Head of caudate nucleus (tissue), 42 donors: Measurements from ENCODE around the gene SORL1.
"Not testable (repeated sequence)": the region's sequence is repeated elsewhere in the genome, so short reads cannot be mapped to it uniquely, and the experiment has no call there.

ENCODE experiments used
- DNase-seq, 42 donors: peaks; one replicate each; pipeline versions ENCODE4 v3.0.0 to v3.0.0-alpha.2; 2020 to 2021; ENCODE audit warnings: mixed read lengths in 7 of 42
- intact Hi-C: fragments of 100-400 bp; cut with DNase I; formaldehyde crosslinking; loops from one replicate; pipeline ENCODE4 v1.15.0; 2022

Gene SORL1

DNA sequence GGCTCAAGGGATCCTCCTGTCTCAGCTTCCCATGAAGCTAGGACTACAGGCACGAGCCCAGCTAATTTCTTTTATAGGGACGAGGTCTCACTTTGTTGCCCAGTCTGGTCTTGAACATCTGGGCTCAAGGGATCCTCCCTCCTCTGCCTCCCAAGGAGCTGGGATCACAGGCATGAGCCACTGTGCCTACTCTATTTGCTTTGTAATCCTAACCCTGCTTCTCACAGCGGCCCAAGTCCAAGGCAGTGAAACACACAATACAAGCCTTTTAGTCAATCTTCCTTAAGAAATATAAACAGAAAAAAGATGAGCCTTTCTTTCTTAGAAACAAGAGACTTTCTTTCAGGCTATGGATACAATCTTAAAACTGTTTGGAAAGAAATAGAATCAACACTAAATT is 115.9 kb downstream of the SORL1 start:
- intact Hi-C loops, result no loop called here
- no peak for DNase-seq

DNA sequence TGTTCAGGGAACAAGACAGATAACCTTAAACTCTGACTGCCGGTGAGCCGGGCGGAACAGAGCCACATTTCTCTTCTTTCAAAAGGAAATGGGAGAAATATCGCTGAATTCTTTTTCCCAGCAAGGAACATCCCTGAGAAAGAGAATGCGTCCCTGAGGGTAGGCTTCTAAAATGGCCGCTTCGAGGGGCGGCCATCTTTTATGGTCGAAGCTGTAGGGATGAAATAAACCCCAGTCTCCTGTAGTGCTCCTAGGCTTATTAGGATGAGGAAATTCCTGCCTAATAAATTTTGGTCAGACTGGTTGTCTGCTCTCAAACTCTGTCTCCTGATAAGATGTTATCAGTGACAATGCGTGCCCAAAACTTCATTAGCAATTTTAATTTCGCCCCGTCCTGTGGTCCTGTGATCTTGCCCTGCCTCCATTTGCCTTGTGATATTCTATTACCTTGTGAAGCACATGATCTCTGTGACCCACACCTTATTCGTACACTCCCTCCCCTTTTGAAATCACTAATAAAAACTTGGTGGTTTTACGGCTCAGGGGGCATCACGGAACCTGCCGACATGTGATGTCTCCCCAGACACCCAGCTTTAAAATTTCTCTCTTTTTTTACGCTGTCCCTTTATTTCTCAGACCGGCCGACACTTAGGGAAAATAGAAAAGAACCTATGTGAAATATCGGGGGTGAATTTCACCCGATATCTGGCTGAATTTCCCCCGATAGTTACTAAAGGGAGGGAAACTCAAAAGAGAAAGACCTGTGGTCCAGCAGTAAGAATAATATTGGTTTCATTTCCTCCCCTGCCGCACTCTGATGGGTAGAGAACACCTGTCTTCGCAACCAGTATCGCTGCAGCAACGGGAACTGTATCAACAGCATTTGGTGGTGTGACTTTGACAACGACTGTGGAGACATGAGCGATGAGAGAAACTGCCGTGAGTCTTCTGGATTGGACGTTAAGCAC is 117.5 kb downstream of the SORL1 start:
- DNase-seq, intact Hi-C loops: not testable (repeated sequence)

- intact Hi-C loops, result no loop called here
- no peak for DNase-seq
Observed at GRCh38 chr11:121570453-121570852, 118.3 kb downstream of the SORL1 start.

DNA sequence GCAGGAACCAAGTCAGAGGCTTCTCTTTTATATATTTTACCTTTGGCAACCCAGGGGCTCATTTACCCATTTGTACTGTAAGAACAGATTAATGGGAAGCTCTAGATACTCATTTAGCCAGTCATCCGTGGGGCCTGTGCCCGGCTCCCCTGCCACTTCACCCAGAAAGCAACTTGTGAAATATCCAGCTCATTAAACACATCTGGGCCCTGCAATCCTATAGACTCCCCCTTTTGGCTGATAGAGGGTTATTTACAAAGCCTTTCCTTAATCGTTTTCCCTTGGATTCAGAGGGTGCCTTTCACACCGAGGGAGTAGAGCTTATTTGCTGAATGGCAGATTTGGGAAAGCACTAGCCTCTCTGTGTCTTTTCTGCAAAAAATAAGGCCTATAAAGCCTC is 119.4 kb downstream of the SORL1 start:
- intact Hi-C loops, result no loop called here

GRCh38 chr11:121572571-121573059 is 120.5 kb downstream of the SORL1 start:
- intact Hi-C loops, result no loop called here
- DNase-seq, result peak in 41 of 42 donors; percentile 17 to 80 (median 63)

More for the DNA sequence above, 119.4 kb downstream of the SORL1 start:
- DNase-seq, result no peak

GRCh38 chr11:121574801-121575200 is 122.7 kb downstream of the SORL1 start:
- DNase-seq, result no peak
- intact Hi-C loops, result no loop called here

DNA sequence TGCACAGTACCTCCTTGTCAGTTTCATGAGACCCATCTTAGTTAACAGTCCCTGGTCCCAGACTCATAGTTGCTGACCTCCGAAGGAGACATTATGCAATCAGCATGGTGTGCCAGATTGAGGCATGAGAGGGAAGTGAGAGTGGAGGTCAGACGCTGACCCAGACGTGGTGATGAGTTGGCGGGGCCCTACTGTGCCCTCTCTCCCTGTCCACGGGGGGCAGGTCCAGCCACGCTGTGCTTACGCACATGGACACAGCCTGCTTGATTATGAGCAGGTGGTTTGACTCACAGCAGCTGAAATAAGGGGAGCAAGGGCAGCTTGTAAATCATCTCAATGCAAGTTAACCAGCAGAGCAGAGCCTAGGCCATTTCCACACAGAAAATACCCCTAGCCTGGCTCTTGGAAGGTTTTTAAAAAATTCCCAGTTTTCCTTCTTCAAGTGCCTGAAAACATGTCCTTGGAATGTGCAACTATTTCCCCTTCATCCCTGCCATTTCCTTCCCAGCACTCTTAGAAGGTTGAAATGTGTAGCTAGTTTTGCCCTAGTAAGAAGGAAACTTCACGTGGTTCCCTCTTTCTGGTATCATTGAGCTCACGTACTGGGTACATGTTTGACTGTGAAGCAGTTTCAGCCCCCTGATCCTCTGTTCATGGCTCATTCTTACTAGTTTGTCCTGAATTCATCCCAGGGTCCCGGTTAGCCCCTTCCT is 123.3 kb downstream of the SORL1 start:
- intact Hi-C loops, result no loop called here
- peak in 41 of 42 donors; percentile 11 to 86 (median 60) for DNase-seq

GRCh38 chr11:121575963-121576290 is 123.8 kb downstream of the SORL1 start:
- no peak for DNase-seq
- intact Hi-C loops, result no loop called here

DNA sequence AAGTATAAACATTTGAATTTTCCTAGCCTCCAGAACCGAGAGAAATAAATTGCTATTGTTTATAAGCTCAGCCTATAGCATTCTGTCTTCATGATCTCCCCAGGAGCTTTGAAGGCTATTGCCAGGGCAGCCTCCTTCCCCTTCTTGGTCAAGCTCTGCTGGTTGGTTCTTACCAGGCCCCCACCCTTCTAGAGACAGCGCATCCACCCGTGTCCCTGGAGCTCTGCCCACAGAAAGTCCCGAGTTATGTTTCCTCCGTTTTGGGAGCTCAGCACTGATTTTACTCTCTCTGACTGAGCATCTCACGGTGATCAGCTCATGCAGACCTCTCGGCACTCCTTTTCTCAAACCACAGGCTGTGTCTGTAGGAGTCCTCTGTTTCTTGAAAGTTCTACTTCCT is 124.4 kb downstream of the SORL1 start:
- intact Hi-C loops, result no loop called here
- peak in 18 of 42 donors; percentile 12 to 61 (median 42) for DNase-seq

- DNase-seq, result no peak
- intact Hi-C loops, result no loop called here
Observed at GRCh38 chr11:121577106-121577848, 125.2 kb downstream of the SORL1 start.

- DNase-seq, result peak in 2 of 42 donors; percentile 14 to 21
- intact Hi-C loops, result no loop called here
Observed at GRCh38 chr11:121578251-121578976, 126.3 kb downstream of the SORL1 start.

DNA sequence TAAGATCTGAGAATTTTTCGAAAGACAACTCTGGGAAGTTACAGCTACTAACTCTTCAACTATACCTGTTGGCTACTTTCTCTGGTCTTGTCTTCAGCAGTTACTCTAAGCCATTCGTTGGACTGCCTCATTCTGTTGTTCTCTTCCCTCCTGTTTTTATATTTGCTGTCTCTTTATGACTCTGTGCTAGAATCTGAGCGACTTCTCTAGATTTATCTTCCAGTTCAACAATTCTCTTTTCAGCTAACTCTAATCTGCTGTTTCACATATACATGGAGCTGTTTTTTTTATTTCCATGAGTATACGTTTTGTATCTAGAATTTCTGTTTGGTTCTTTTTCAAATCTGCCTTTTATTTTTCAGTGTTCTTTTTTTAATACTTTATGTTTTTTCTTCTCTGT is 128.0 kb downstream of the SORL1 start:
- DNase-seq, result no peak
- intact Hi-C loops, result no loop called here

DNA sequence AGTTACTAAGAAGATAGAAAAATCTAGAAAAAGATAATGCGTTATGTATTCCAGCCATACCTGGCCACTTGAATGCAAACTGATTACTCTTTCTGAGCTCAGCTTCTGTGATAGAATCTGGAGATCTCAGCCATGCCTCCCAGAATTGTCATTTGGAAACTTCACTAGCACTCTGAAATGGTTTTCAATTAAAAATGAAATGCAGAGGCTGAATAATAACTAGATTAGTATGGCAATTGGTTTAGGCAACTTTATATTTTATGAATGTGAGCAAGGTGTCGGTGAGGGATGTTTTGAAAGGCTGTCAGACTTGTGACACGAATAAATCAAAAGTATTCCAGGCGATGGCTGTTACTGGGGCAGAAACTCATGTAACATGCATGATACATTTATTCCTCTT is 129.5 kb downstream of the SORL1 start:
- intact Hi-C loops, result no loop called here

DNA sequence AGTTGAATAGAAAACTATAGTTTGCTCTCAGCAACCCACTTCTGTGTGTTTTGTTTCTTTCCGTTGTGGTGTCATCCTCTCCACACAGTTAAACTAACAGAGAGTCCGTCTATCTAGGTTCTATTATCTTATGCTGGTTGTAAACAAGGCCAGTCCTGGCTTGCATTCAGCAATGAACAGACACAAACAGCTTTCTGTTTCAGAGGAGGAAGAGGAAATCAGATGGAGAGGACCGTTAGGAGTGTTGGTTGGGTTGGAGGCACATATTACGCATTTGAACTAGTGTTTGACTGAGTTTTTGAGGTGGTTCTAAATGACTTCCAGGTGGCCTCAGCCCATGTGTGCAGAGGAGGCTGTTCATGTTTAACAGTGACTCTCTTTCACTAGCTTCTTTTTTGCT is 130.2 kb downstream of the SORL1 start:
- intact Hi-C loops, result no loop called here
- DNase-seq, result no peak

More for the DNA sequence above, 129.5 kb downstream of the SORL1 start:
- DNase-seq, result no peak

- intact Hi-C loops, result no loop called here
Observed at GRCh38 chr11:121583825-121584224, 131.7 kb downstream of the SORL1 start.

GRCh38 chr11:121586750-121587149 is 134.6 kb downstream of the SORL1 start:
- intact Hi-C loops, result no loop called here
- no peak for DNase-seq

More at GRCh38 chr11:121583825-121584224, 131.7 kb downstream of the SORL1 start:
- DNase-seq, result no peak

DNA sequence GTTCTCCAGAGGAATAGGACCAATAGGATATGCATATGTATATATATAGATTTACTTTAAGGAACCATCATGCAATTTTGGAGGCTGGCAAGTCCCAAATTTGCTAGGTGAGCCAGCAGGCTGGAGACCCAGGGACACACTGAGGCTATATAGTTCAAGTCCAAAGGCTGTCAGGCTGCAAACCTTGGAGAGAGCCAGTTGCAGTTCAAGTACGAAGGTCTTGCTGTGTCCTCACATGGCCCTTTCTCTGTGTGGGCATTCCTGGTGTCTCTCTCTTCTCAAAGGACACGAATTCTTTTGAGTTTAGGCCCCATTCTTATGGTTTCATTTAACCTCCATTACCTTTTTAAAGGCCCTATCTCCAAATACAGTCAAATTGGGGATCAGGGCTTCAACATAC is 135.1 kb downstream of the SORL1 start:
- no peak for DNase-seq
- intact Hi-C loops, result no loop called here

DNA sequence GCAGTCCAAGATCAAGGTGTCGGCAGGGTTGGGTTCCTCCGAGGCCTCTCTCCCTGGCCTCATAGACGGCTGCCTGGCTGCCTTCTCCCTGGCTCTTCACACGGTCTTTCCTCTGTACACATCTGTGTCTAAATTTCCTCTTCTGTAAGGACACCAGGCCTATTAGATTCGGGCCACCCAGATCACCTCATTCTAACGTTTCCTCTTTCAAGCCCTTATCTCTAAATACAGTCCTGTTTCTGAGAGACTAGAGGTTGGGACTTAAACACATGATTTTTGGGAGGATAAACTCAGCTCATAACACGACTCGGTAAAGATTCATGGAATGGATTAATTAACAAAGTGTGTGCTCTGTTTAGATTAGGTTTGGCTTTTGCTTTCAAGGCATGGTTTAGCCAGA is 136.6 kb downstream of the SORL1 start:
- intact Hi-C loops, result no loop called here
- no peak for DNase-seq
